Thoracic aorta (tissue), 2 donors: Measurements from ENCODE around the gene SERPINH1. TPM values are rescaled to one million over a fixed set of nuclear protein-coding genes. Genes with fewer than 3 reads are reported as not detected.

Experiments used
- ATAC-seq: fragments of 150-250 bp; one replicate; pipeline ENCODE4 v1.8.0; 2017; ENCODE audit warnings: low read depth; ENCODE audit not compliant: insufficient number of reproducible peaks, low FRiP score
- DNase-seq: peaks from one replicate; pipeline ENCODE4 v3.0.0-alpha.2; 2020; ENCODE audit warnings: low spot score
- H3K27ac ChIP-seq, 2 donors: fragments of 200-600 bp; sonication (generic); 1 replicate in 1 of 2; 2 replicates in 1 of 2; pipeline ENCODE4 v1.5.1; 2016; ENCODE audit warnings: mild to moderate bottlenecking in 2 of 2, moderate library complexity in 2 of 2
- H3K27me3 ChIP-seq: fragments of 200-600 bp; sonication (generic); replicated peaks from 2 replicates; pipeline ENCODE4 v1.6.0; 2016; ENCODE audit warnings: mild to moderate bottlenecking; ENCODE audit not compliant: insufficient read depth
- H3K36me3 ChIP-seq: fragments of 200-600 bp; sonication (generic); one replicate; pipeline ENCODE4 v1.5.1; 2016
- H3K4me1 ChIP-seq, 2 donors: fragments of 200-600 bp; sonication (generic); 1 replicate in 1 of 2; 2 replicates in 1 of 2; pipeline versions ENCODE4 v1.5.1 to v1.6.0; 2016; ENCODE audit warnings: low read depth in 2 of 2, mild to moderate bottlenecking in 1 of 2; ENCODE audit not compliant: control insufficient read depth in 1 of 2
- H3K4me3 ChIP-seq: fragments of 200-600 bp; sonication (generic); 2 replicates; pipeline ENCODE4 v1.5.1; 2016; ENCODE audit warnings: mild to moderate bottlenecking
- H3K9me3 ChIP-seq: fragments of 200-600 bp; sonication (generic); 2 replicates; pipeline ENCODE4 v1.5.1; 2016
- total RNA-seq, 2 donors: library from RNA; depleted of rRNA; stranded (reverse); fragments of >200 nt; gene quantifications; one replicate each; pipeline versions ENCODE4 v1.1.0 to v1.2.3, GENCODE V29; 2016
- TF ChIP-seq, protein P1 (sequence below): fragments of 200-600 bp; sonication (generic); IDR thresholded peaks from one replicate; pipeline ENCODE4 v1.5.1; 2019; ENCODE audit warnings: antibody characterized with exemption

SERPINH1 gene
- total RNA-seq, 2 donors from 2014 or later = 367 to 480 TPM

GRCh38 chr11:75538150-75538942, 23.7 kb upstream of the SERPINH1 start:
- DNase-seq = no peak
- H3K4me3 ChIP-seq = no peak overlapping the region
- TF ChIP-seq, protein P1, sequence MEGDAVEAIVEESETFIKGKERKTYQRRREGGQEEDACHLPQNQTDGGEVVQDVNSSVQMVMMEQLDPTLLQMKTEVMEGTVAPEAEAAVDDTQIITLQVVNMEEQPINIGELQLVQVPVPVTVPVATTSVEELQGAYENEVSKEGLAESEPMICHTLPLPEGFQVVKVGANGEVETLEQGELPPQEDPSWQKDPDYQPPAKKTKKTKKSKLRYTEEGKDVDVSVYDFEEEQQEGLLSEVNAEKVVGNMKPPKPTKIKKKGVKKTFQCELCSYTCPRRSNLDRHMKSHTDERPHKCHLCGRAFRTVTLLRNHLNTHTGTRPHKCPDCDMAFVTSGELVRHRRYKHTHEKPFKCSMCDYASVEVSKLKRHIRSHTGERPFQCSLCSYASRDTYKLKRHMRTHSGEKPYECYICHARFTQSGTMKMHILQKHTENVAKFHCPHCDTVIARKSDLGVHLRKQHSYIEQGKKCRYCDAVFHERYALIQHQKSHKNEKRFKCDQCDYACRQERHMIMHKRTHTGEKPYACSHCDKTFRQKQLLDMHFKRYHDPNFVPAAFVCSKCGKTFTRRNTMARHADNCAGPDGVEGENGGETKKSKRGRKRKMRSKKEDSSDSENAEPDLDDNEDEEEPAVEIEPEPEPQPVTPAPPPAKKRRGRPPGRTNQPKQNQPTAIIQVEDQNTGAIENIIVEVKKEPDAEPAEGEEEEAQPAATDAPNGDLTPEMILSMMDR = no peak
- no peak overlapping the region for H3K27ac ChIP-seq
- ATAC-seq = no peak
- no peaks in the 10 kb centered on the region for H3K36me3 ChIP-seq
- H3K9me3 ChIP-seq = no peaks in the 10 kb centered on the region
- no peaks in the 10 kb centered on the region for H3K27me3 ChIP-seq
- no peaks in the 10 kb centered on the region for H3K4me1 ChIP-seq

DNA sequence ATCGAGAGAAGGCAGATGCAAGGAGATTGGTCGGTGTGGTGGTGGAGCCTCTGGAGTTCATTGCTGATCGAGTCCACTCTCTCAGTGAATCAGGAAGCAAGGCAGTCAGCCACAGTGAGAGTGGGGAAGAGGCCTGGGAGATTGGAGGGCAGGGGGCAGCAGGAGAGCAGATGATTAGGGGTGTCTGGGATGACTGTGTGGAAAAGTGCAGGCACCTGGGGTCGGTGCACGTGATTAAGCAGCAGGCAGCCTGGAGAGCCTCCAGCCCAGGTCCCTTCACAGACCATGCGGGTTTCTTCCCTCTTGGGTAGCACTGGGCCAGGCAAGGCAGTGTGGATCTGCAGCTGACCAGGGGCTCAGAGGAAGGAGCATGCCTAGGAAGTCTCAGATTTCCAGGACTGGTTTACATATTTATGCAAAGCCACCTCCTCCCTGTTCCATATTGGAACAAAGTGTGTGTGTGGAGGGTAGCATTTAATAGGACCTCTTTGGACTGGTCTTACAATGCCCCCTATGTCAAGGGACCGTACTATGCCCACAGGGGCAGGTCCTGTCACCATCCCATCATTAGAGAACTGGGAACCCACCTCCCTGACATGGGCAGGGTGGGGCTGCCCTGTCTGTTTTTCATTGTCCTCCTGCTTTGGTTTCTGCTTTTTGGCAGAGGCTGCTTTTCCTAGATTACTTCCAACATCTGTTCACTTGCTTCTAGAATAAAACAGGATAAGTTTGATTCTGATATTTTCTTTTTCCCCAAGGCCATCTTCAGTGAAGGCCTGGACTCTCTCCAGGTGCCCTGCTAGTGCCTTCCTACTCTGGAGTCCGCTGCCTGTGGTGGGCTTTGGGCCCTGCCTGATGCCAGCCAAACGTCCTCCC, 22.4 kb upstream of the SERPINH1 start:
- H3K36me3 ChIP-seq = no peaks in the 10 kb centered on the region
- no peak overlapping the region for H3K27ac ChIP-seq
- H3K27me3 ChIP-seq = no peaks in the 10 kb centered on the region
- no peak overlapping the region for H3K4me3 ChIP-seq
- TF ChIP-seq, protein P1 = no peak
- H3K4me1 ChIP-seq = no peaks in the 10 kb centered on the region
- DNase-seq (no peak), ATAC-seq (no peak)
- H3K9me3 ChIP-seq = no peaks in the 10 kb centered on the region

- H3K4me3 ChIP-seq = no peak overlapping the region
- TF ChIP-seq, protein P1 = no peak
- no peaks in the 10 kb centered on the region for H3K27me3 ChIP-seq
- ATAC-seq (no peak), DNase-seq (no peak)
- no peaks in the 10 kb centered on the region for H3K36me3 ChIP-seq
- H3K9me3 ChIP-seq = no peaks in the 10 kb centered on the region
- no peak overlapping the region for H3K27ac ChIP-seq
- H3K4me1 ChIP-seq = no peaks in the 10 kb centered on the region
Observed at GRCh38 chr11:75541193-75542087, 20.6 kb upstream of the SERPINH1 start.

DNA sequence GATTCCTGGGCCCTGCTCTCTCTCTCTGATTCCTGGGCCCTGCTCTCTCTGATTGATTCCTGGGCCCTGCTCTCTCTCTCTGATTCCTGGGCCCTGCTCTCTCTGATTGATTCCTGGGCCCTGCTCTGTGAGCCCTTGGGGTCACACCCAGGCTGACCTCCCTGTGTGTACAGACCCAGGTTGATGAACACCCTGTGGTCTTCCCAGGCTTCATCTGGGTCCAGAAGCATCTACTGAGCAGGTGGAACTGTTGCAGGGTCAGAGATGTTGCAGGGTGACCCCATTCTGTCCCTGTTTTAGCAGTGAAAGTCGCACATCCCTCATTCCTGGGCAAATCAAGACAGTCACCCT, 20.0 kb upstream of the SERPINH1 start:
- no peak overlapping the region for H3K4me3 ChIP-seq
- H3K27ac ChIP-seq = no peak overlapping the region
- TF ChIP-seq, protein P1 = no peak
- H3K9me3 ChIP-seq = no peaks in the 10 kb centered on the region
- no peaks in the 10 kb centered on the region for H3K4me1 ChIP-seq
- no peak for DNase-seq
- no peaks in the 10 kb centered on the region for H3K27me3 ChIP-seq
- H3K36me3 ChIP-seq = no peaks in the 10 kb centered on the region
- no peak for ATAC-seq
